ENCODE data around the gene VCAN.

DNA sequence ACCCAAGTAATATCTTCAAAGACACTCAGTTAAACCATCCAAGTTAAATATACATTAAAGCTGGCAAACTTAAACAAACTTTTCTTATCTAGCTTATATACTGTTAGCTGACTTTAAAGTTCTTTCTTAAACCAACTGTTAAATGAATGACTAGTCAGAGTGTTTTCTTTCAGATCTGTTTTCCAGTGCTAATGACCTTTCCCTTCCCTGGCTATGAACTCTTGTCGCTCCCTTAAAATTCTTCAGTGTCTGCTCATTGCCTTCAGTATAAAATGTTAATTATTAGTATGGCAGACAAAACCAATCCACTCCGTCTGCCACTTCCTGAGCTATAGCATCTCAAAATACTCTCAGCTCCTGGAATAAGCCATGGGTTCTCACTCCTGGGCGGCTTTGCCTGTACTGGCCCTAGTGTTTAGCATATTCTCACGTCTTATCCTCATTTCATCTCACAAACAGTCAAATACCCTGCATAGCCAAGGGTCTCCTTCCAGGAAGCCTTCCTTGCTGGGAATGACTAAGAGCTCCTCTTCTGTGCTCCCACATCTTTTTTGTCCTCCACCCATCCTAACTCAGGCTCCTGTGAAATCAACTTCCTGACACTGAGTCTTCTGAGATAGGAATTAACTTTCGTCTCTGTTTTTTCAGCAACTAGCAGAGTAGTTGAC, 87.7 kb downstream of the VCAN start:
- TF ChIP-seq CTCF (IDR thresholded peaks at IDR 0.05; ENCODE audit: insufficient read depth, low read depth, low read length) (no peak), EZH2 (IDR thresholded peaks at IDR 0.05; ENCODE audit: insufficient read depth, low read length) (no peak)

Measured in astrocyte (in vitro differentiated cells and primary cell).